Medulla oblongata (tissue), 1 donor: Measurements from ENCODE around the gene IL12RB2.

Experiments used
- DNase-seq: peaks from one replicate; pipeline ENCODE4 v3.0.0-alpha.2; 2015; ENCODE audit errors: extremely low spot score

IL12RB2 gene, protein sequence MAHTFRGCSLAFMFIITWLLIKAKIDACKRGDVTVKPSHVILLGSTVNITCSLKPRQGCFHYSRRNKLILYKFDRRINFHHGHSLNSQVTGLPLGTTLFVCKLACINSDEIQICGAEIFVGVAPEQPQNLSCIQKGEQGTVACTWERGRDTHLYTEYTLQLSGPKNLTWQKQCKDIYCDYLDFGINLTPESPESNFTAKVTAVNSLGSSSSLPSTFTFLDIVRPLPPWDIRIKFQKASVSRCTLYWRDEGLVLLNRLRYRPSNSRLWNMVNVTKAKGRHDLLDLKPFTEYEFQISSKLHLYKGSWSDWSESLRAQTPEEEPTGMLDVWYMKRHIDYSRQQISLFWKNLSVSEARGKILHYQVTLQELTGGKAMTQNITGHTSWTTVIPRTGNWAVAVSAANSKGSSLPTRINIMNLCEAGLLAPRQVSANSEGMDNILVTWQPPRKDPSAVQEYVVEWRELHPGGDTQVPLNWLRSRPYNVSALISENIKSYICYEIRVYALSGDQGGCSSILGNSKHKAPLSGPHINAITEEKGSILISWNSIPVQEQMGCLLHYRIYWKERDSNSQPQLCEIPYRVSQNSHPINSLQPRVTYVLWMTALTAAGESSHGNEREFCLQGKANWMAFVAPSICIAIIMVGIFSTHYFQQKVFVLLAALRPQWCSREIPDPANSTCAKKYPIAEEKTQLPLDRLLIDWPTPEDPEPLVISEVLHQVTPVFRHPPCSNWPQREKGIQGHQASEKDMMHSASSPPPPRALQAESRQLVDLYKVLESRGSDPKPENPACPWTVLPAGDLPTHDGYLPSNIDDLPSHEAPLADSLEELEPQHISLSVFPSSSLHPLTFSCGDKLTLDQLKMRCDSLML

DNA sequence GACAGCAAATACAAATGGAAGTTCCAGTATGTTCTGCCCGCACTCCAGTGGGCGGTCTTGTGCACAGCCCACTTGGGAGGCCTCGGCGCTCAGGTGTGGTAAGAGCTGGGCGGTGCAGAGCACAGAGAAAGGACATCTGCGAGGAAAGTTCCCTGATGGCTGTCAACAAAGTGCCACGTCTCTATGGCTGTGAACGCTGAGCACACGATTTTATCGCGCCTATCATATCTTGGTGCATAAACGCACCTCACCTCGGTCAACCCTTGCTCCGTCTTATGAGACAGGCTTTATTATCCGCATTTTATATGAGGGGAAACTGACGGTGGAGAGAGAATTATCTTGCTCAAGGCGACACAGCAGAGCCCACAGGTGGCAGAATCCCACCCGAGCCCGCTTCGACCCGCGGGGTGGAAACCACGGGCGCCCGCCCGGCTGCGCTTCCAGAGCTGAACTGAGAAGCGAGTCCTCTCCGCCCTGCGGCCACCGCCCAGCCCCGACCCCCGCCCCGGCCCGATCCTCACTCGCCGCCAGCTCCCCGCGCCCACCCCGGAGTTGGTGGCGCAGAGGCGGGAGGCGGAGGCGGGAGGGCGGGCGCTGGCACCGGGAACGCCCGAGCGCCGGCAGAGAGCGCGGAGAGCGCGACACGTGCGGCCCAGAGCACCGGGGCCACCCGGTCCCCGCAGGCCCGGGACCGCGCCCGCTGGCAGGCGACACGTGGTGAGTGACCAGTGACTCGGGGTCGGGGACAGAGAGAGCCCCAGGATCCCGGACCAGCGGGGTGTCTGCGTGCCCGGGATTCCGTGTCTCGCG lies at the start of gene IL12RB2:
Gene IL12RB2 (plus strand): TSS at position 623 of the 810 bp plus-strand sequence. CDS start 12,496 bp downstream, outside the sequence.
- no peak for DNase-seq

DNA sequence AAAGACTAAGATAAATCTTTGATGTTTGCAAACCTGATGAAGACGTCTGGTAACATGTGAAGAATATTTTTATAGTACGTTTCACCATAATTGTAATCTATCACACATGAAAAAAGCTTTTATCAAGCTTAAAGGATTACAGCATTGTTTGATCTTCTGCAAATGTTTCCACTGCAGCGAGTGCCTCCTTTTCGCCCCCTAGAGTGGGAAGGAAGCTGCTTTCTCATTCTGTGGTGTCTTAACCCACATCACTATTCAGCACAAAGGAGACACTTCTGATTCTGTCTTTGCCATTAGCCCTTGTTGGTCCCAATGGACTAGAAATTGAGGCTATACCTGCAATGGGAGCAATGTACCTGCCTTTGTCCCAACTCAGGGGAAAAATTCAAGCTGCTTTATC lies 46.0 kb upstream of the IL12RB2 start:
- no peak for DNase-seq

DNA sequence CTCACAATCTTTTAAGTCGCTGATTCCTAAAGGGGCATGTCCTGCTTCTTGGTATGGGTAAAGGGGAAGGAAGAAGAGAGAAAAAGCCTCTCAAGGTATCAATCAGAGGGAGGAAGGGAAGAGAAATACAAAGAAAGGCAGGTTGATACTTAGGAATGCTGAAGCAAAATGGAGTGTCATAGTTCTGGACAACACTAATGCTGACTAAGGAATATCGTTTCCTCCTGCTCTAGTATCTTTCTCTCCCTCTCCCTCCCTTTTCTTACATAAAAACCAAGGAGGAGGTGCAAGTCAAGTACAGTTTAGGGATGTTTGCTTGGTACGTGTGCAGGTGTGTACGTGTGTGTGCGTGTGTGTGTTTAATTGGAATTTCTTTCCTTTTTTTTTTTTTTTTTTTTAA lies 44.9 kb upstream of the IL12RB2 start:
- no peak for DNase-seq

GRCh38 chr1:67264152-67264551 lies 43.5 kb upstream of the IL12RB2 start:
- DNase-seq: no peak

- no peak for DNase-seq
These were observed 42.8 kb upstream of the IL12RB2 start for GRCh38 chr1:67264899-67265298.

DNA sequence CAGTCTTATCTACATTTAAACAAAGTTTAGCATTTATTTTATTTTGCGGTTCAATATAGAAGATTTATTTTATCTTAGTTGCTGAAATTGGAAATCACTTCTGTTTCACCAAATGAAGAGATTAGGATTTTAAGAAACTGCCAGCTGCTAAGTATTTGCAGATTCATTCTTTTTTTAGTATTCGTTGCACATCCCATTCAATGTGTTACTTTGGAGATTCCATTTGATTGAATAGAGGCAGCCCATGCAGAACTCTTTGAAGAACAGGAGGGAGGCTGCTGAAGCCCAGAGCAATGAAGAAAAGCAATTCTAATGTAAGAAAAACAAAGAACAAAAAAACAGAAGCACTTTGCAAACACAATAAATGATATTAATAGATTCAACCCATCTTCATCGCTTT lies 38.6 kb upstream of the IL12RB2 start:
- DNase-seq: no peak

- DNase-seq: no peak
These were observed 37.1 kb upstream of the IL12RB2 start for GRCh38 chr1:67270541-67270940.

DNA sequence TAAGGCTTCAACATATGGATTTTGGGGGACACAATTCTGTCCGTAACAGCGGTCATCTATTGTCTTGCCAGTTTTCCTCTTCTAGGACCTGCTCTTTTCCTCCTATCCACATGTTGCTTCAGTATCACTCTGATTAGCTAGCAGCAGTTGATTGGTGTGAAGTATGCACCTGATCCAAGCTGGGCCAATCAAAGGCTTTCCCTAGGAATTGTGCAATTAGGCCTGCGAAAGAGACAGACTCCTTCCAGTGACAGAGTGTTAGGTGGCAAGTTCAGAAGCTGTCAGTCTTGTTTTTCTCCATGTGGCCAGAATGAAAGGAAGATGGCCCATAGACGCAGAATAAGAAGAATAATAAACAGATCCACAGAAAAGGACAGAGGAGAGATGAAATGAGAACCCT lies 34.1 kb upstream of the IL12RB2 start:
- no peak for DNase-seq

- no peak for DNase-seq
These were observed 32.9 kb upstream of the IL12RB2 start for GRCh38 chr1:67274623-67275325.

GRCh38 chr1:67280696-67281095 lies 27.0 kb upstream of the IL12RB2 start:
- peak; percentile 3 for DNase-seq

DNA sequence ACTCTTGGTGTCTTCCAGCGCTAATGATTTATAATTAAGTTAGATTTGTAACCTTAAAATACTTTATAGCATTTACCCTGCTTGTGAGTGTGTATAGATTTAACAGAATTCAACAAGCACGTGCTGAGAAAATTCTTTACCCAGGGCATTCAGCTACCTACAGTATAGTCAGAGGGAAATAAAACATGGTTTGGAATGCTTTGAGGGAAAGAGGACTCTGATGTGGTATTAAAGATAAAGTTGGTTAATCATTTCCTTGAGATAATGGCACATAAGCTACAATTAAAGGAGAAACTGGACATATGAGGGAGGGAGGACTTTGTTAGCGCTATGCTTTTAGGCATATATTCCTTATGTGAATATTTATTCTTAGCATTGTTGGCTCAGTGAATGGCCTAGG lies 26.4 kb upstream of the IL12RB2 start:
- no peak for DNase-seq

GRCh38 chr1:67285780-67286488 lies 21.7 kb upstream of the IL12RB2 start:
- no peak for DNase-seq

- no peak for DNase-seq
These were observed 17.4 kb upstream of the IL12RB2 start for GRCh38 chr1:67290236-67290635.

GRCh38 chr1:67294836-67295617 lies 12.6 kb upstream of the IL12RB2 start:
- DNase-seq: no peak

DNA sequence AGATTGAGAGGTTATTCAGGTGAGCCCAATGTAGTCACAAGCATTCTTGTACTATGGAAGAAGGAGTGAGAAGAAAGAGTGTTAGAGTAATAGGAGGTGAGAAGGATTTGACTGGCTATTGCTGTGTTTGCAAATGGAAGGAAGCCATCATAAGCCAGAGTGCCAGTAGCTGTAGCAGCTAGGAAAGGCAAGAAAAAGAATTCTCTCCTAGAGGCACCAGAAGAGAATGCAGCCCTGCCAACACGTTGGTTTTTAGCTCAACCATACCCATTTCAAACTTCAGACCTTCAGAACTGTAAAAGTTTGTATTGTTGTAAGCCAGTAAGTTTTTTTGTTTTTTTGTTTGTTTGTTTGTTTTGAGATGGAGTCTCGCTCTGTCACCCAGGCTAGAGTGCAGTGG lies 8.9 kb upstream of the IL12RB2 start:
- no peak for DNase-seq

- DNase-seq: no peak
These were observed 8.4 kb upstream of the IL12RB2 start for GRCh38 chr1:67299296-67299695.

- no peak for DNase-seq
These were observed 7.1 kb upstream of the IL12RB2 start for GRCh38 chr1:67300561-67300960.

DNA sequence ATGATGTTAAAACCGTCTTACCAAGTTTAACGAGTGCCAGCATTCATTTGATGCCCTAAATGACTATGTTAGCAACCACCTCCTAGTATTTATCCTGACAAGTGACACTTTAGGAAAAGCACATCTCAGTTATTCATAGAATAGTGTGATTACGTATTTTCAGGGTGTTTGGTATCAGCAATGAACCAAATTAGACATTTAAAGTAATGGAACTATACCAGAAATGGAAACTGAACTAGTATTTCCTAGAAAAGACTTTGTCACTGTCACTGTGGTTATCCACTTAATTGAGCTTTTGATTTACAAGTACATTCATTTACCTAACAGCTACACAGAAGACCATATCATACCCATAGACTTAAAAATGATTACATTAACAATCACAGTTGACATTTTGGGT lies 3.6 kb upstream of the IL12RB2 start:
- DNase-seq: no peak

DNA sequence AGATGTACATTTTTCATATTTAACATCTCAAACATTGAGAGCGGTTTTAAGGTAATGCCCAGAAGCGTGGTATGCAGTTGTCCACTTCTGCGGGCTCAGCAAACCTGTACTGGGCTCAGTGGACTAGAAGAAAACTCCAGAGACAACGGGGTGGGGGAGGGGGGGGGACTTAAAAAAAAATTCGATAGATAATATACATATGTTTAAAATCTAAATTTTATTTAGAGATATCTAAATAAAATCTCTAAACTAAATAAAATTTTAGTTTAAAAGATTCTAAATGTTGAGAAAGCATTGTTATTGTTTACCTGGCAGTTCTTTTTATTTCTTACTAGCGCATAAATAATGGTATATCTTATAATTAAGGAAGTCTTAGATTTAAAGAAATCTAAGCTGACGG lies 1.1 kb upstream of the IL12RB2 start:
- DNase-seq: no peak

GRCh38 chr1:67308136-67308535 lies 463 bp downstream of the IL12RB2 start:
- DNase-seq: no peak
